Sigmoid colon (tissue), 4 donors: ENCODE data around the gene ZNF497.

Experiments used
- CTCF ChIP-seq, 4 experiments: fragments of 450-650 bp in 3 of 4; fragments of 200-600 bp in 1 of 4; IDR thresholded peaks; one replicate each; pipeline ENCODE4 v1.5.1; 2016 to 2019; ENCODE audit warnings: antibody characterized with exemption in 4 of 4, mild to moderate bottlenecking in 3 of 4, moderate library complexity in 2 of 4
- EP300 ChIP-seq, 4 donors: sonication (generic); formaldehyde crosslinking; IDR thresholded peaks; one replicate each; pipeline ENCODE4 v1.6.1; 2017; ENCODE audit warnings: antibody characterized with exemption in 4 of 4
- POLR2A ChIP-seq, 2 donors: fragments of 450-650 bp; IDR thresholded peaks; one replicate each; pipeline ENCODE4 v1.6.1; 2016; ENCODE audit warnings: antibody characterized with exemption in 2 of 2, mild to moderate bottlenecking in 2 of 2, moderate library complexity in 2 of 2
- POLR2AphosphoS5 ChIP-seq, 4 donors: sonication (generic); formaldehyde crosslinking; IDR thresholded peaks; one replicate each; pipeline ENCODE4 v1.6.1; 2017; ENCODE audit warnings: antibody characterized with exemption in 4 of 4

GRCh38 chr19:58350871-58351557 lies 11.5 kb downstream of the ZNF497 start:
- TF ChIP-seq POLR2AphosphoS5 (IDR thresholded peaks at IDR 0.05) (no peak), POLR2A (IDR thresholded peaks at IDR 0.05) (no peak), CTCF (IDR thresholded peaks at IDR 0.05) (no peak), EP300 (IDR thresholded peaks at IDR 0.05) (no peak)
